NT2/D1 (cell line): ENCODE data around the gene B3GNT5.

ENCODE experiments used
- SUZ12 ChIP-seq: IDR thresholded peaks from 2 replicates; pipeline ENCODE4 v1.6.1; 2011; ENCODE audit not compliant: insufficient read length, insufficient read depth; ENCODE audit errors: extremely low read depth
- YY1 ChIP-seq: IDR thresholded peaks from 2 replicates; pipeline ENCODE4 v1.6.1; 2011; ENCODE audit not compliant: insufficient read length, insufficient read depth
- ZNF274 ChIP-seq: IDR thresholded peaks from 2 replicates; pipeline ENCODE4 v1.6.1; 2011; ENCODE audit warnings: mild to moderate bottlenecking, low read depth, low read length

- TF ChIP-seq YY1 (no peak), ZNF274 (no peak), SUZ12 (no peak)
These were observed 45.7 kb downstream of the B3GNT5 start for GRCh38 chr3:183298701-183299153.
